GM18526 (cell line): ENCODE results near the gene YIPF2.

Experiments
- POLR2A ChIP-seq: IDR thresholded peaks from 3 replicates; pipeline ENCODE4 v1.6.1; 2011; ENCODE audit not compliant: insufficient read length; ENCODE audit errors: extremely low read depth

YIPF2 gene

DNA sequence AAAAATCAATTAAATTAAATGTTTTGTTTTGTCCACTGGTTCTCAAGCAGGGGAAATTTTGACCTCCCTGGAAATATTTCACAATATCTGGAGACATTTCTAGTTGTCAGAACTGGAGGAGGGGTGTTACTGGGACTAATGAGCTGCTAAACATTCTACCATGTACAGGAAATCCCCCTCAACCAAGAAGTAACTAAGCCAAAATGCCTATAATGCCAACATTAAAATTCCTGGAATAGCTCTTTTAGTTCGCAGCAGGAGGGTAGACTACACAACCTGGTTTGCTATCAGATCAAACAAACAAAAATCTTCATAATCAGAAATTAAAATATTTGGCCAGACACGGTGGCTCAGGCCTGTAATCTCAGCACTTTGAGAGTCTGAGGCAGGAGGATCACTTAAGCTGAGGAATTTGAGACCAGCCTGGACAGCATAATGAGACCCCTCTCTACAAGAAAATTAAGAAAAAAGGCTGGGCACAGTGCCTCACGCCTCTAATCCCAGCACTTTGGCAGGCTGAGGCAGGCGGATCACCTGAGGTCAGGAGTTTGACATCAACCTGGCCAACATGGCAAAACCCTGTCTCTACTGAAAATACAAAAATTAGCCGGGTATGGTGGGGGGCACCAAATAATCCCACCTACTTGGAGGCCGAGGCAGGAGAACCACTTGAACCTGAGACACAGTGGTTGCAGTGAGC lies 18.7 kb upstream of the YIPF2 start:
- TF ChIP-seq POLR2A: no peak

DNA sequence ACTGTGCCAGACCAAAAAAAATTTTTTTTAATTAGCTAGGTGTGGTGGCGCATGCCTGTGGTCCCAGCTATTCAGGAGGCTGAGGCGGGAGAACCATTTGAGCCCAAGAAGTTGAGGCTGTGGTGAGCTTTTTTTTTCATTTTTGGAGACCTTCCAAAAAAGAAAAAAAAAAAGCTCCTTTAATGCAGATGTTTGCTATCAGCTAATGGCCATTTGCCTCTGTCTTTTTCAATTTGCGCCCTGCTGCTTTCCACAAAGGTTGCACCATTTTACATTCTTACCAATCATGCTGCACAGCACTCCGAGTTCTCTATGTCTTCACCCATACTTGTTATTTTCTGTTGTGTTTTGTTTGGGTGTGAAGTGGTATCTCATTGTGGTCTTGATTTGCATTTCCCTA lies 16.8 kb upstream of the YIPF2 start:
- TF ChIP-seq POLR2A: no peak

GRCh38 chr19:10936661-10937084 lies 8.2 kb upstream of the YIPF2 start:
- no peak for TF ChIP-seq POLR2A

DNA sequence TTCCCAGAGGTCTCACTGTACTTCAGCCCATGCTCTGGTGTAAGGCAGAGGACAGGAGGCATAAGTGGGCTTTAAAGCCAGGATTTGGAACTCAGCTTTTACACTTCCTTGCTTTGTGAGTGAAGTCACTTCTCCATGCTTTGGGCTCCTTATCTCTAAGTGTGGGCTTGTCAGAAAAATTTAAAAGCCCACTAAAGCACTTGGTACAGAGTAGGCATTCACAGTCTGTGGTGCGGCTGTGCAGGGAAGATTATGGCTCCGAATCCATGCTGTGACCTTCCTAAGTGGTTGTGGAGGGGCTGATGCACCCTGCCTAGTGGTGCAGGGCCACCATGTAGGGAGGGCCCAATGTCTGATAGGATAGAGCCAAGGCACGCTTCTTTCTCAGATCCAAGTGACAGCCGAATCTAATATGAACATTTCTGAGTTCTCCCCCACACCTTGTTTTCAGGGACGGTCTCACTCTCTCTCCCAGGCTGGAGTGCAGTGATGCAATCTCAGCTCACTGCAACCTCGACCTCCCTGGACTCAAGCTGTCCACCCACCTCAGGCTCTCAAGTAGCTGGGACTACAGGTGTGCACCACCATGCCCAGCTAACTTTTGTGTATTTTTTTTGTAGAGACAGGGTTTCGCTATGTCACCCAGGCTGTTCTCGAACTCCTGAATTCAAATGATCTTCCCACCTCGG lies 7.1 kb upstream of the YIPF2 start:
- no peak for TF ChIP-seq POLR2A

DNA sequence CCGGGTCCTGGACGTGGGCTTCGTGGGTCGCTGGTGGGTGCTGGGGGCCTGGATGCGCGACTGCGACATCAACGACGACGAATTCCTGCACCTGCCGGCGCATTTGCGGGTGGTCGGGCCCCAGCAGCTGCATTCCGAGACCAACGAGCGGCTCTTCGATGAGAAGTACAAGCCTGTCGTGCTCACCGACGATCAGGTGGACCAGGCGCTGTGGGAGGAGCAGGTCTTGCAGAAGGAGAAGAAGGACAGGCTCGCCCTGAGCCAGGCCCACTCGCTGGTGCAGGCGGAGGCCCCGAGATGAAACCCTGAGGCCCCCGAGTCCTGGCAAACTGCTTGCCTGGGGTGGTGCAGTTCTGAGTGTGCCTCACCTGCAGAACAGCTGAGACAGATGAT lies 959 bp upstream of the YIPF2 start:
- no peak for TF ChIP-seq POLR2A

DNA sequence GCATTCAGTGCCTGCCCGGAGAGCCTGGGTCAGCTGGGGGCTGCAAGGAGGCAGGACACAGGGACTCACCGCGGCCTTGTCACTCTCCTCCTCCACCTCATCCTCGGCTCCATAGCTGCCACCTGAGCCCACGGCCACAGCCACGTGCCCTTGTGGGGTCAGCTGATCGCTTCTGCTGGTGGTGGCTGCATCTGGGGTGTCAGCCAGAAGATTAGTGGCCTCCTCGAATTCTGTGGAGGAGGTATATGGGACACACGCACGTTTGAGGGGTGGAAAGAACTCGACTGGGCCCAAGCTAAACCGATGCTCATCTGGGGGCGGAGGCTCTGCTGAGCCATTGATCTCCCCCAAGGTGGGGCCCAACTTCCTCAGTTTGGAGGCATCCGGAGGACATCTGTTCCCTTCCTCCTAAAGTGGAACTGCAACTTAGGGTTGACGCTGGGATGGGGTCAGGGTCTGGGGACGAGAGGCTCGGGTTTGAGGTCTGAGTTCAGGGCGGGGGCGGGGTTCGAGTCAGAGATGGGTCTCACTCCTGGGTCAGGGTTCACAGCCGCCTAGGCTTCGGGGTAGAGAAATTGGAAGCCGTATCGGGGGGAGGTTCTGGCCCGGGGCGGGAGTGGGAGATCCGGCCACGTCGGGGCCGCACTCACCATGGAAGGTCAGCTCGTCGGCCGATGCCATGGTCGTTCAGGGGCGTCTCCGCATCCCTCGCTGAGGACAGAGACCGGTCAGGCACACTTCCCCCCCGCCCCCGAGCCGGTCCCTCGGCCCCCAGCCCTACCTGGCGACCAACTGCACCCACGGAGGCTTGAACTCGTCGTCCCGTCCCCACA lies 493 bp downstream of the YIPF2 start:
- TF ChIP-seq POLR2A: no peak

DNA sequence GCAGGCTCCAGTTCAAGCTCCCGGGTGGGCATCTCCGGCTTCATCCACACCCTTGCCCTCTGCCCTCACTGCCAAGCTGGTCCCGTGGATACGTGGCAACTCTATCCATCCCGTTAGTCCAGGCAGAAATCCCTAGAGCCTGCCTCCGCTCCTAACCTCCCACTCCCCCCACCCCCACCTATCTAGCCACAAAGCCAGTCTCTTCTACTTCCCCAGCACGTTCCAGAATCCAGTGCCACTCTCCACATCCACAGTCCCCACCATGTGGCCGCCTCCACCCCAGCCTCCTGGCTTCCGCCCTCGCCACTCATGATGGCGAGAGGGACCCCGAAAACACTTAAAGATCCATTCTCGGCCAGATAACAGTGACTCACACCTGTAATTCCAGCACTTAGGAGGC lies 3.8 kb downstream of the YIPF2 start:
- TF ChIP-seq POLR2A: no peak

- TF ChIP-seq POLR2A: peak; percentile 11
Measured at GRCh38 chr19:10923260-10924112, 5.0 kb downstream of the YIPF2 start.

- no peak for TF ChIP-seq POLR2A
Measured at GRCh38 chr19:10922638-10923014, 5.8 kb downstream of the YIPF2 start.

DNA sequence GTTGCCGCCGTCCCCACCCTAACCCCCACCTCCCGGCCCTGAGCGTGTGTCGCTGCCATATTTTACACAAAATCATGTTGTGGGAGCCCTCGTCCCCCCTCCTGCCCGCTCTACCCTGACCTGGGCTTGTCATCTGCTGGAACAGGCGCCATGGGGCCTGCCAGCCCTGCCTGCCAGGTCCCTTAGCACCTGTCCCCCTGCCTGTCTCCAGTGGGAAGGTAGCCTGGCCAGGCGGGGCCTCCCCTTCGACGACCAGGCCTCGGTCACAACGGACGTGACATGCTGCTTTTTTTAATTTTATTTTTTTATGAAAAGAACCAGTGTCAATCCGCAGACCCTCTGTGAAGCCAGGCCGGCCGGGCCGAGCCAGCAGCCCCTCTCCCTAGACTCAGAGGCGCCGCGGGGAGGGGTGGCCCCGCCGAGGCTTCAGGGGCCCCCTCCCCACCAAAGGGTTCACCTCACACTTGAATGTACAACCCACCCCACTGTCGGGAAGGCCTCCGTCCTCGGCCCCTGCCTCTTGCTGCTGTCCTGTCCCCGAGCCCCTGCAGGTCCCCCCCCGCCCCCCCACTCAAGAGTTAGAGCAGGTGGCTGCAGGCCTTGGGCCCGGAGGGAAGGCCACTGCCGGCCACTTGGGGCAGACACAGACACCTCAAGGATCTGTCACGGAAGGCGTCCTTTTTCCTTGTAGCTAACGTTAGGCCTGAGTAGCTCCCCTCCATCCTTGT lies 6.4 kb downstream of the YIPF2 start:
- TF ChIP-seq POLR2A: no peak

DNA sequence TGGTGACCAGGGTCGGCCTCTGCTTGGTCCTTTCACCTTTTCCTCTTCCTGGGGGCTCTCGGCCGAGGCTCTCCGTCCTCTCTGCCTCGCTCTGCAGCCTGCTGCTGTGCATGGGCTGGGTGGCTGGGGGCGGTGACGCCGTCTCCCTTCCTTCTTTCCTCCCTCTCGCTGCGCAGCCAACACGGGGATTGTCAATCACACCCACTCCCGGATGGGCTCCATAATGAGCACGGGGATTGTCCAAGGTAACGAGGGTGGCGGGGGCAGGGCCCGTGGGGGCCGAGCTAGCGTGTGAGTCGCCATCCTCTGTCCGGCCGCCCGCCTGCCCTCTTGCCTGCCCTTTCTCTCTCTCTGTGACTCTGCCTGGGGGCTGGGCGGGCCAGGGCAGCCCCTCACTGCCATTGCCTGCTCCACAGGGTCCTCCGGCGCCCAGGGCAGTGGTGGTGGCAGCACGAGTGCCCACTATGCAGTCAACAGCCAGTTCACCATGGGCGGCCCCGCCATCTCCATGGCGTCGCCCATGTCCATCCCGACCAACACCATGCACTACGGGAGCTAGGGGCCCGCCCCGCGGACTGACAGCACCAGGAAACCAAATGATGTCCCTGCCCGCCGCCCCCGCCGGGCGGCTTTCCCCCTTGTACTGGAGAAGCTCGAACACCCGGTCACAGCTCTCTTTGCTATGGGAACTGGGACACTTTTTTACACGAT lies 7.1 kb downstream of the YIPF2 start:
- TF ChIP-seq POLR2A: no peak

DNA sequence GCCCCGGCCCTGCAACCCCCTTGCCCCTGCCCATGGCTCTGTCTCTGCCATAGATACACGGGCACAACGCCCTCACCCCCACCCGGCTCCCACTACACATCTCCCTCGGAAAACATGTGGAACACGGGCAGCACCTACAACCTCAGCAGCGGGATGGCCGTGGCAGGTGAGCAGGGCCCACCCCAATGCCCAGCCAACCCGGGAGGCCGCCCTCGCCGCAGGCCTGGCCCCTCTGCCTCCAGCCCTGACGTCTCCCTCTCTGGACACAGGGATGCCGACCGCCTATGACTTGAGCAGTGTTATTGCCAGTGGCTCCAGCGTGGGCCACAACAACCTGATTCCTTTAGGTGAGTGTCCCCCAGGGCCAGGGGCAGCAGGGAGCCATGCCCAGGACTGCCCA lies 7.7 kb downstream of the YIPF2 start:
- TF ChIP-seq POLR2A: no peak

- TF ChIP-seq POLR2A: no peak
Measured at GRCh38 chr19:10920288-10920655, 8.2 kb downstream of the YIPF2 start.
